Activated T-cell treated with anti-CD3 and anti-CD28 coated beads, Interleukin-2, amount 50 U/mL, for 24 hours (primary cell): ENCODE results near the gene IL15RA.
A peak's percentile ranks its signal among the peaks of the same experiment; 100 is the strongest.

ENCODE experiments used
- DNase-seq: peaks from one replicate; pipeline ENCODE4 v3.0.0-alpha.2; 2020
- H3K27ac Mint-ChIP-seq: 2 replicates; pipeline ENCODE4 v1.8.0; 2020; ENCODE audit warnings: mild to moderate bottlenecking, mixed read lengths
- H3K27me3 Mint-ChIP-seq: 2 replicates; pipeline ENCODE4 v1.8.0; 2020; ENCODE audit warnings: mixed read lengths
- H3K36me3 Mint-ChIP-seq: 2 replicates; pipeline ENCODE4 v1.8.0; 2020; ENCODE audit warnings: low read depth, mixed read lengths
- H3K4me1 Mint-ChIP-seq: 2 replicates; pipeline ENCODE4 v1.8.0; 2020; ENCODE audit warnings: low read depth, mixed read lengths
- H3K4me3 Mint-ChIP-seq: 2 replicates; pipeline ENCODE4 v1.8.0; 2020; ENCODE audit warnings: mild to moderate bottlenecking, moderate library complexity, mixed read lengths
- H3K9me3 Mint-ChIP-seq: 2 replicates; pipeline ENCODE4 v1.8.0; 2020; ENCODE audit warnings: mixed read lengths

The IL15RA gene, protein sequence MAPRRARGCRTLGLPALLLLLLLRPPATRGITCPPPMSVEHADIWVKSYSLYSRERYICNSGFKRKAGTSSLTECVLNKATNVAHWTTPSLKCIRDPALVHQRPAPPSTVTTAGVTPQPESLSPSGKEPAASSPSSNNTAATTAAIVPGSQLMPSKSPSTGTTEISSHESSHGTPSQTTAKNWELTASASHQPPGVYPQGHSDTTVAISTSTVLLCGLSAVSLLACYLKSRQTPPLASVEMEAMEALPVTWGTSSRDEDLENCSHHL

DNA sequence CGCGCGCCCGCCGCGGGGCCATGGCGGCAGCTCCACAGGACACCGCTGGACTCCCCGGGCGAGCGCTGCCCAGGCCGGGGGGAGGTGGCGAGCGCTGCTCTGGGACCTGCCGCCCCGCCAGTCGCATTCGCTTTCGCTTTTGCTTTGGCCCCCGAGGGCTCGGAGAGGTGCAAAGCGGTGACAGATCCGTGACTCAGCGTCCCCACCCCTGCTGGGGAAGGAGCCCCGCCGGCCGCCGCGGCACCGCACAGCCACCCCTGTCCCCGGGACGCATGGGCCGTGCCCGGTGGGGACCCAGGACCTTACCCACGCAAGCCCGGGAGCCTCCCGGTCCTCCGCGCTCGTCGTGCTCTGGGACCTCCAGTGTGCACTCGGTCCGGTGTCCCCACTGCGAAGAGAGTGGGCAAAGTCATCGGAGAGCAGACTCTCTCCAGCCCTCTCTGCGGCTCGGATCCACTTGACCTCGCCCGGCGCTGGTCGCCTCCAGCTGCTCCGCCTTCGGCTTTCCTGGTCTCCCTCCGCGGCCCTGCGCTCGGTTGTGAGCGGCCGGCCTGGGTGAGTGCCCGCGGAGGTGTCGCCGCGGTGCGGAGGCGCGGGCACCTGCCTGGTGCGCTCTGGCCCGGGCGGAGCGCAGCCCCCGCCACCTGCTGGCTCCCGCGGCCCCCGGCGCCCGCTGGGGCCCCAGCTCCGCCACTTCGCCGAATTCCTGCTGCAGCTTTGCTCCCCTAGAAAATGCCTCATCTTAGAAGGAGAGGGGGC lies at the start of gene IL15RA:
Gene IL15RA, minus strand, starts transcription at position 73 of the 759 bp plus-strand sequence. Its CDS starts 51 bp downstream, at position 22.
- Mint-ChIP-seq H3K36me3 (peaks cover 30% of the 10 kb centered on the region), H3K27me3 (no peaks in the 10 kb centered on the region), H3K4me1 (peaks cover 35% of the 10 kb centered on the region), H3K9me3 (no peaks in the 10 kb centered on the region), H3K4me3 (peak within 1 kb of the TSS; percentile 97), H3K27ac (peak within 1 kb of the TSS; percentile 98)
- DNase-seq = peak; percentile 93

DNA sequence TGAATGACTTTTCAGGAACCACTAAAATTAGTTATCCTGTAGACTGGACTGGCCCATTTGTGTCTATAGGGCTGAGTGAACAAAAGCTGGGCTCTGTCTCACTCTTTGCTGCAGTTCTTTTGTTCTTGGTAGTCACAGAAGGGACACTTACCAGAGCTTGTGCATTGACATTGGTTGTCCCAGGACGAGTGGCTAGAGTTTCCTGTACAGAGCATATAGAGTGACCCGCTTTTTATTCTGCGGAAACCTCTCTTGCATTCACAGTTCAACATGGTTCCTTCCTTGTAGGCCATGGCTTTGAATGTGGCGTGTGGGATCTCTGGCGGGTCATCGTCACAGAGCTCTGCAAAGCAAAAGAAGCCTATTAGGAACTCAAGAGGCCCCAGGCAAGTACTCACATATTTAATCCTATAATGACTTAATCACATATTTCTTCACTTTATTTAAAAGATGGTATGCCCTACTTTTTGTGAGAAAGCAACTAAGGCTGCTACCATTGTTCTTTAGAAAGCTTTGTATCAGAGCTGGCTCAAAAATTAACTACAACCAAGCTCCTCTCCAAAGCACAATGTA lies 48.4 kb upstream of the IL15RA start:
- no peak for DNase-seq
- peaks cover 97% of the 10 kb centered on the region for H3K36me3 Mint-ChIP-seq
- H3K4me3 Mint-ChIP-seq = no peak overlapping the region
- H3K27me3 Mint-ChIP-seq = no peaks in the 10 kb centered on the region
- H3K4me1 Mint-ChIP-seq = peaks cover 42% of the 10 kb centered on the region
- H3K9me3 Mint-ChIP-seq = peaks cover 6% of the 10 kb centered on the region
- H3K27ac Mint-ChIP-seq = peak overlapping the region; percentile 72

DNA sequence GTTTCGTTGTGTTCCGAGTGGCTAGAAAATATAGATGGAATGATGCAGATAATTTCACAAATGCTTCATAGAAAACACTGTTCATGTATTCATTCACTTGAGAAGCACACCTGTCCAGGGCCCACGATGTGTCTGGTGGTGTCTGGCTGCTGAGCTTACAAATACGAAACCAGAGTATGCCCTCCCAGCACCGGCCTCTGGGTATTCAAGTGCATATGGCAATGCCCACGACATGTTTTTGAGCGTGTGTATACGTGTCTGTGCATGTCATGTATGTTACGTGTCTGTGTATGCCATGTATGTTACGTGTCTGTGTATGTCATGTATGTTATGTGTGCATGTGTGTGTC lies 47.0 kb upstream of the IL15RA start:
- H3K27ac Mint-ChIP-seq = peak overlapping the region; percentile 57
- peaks cover 47% of the 10 kb centered on the region for H3K4me1 Mint-ChIP-seq
- peaks cover 97% of the 10 kb centered on the region for H3K36me3 Mint-ChIP-seq
- no peak overlapping the region for H3K4me3 Mint-ChIP-seq
- DNase-seq = no peak
- no peaks in the 10 kb centered on the region for H3K27me3 Mint-ChIP-seq
- no peaks in the 10 kb centered on the region for H3K9me3 Mint-ChIP-seq

DNA sequence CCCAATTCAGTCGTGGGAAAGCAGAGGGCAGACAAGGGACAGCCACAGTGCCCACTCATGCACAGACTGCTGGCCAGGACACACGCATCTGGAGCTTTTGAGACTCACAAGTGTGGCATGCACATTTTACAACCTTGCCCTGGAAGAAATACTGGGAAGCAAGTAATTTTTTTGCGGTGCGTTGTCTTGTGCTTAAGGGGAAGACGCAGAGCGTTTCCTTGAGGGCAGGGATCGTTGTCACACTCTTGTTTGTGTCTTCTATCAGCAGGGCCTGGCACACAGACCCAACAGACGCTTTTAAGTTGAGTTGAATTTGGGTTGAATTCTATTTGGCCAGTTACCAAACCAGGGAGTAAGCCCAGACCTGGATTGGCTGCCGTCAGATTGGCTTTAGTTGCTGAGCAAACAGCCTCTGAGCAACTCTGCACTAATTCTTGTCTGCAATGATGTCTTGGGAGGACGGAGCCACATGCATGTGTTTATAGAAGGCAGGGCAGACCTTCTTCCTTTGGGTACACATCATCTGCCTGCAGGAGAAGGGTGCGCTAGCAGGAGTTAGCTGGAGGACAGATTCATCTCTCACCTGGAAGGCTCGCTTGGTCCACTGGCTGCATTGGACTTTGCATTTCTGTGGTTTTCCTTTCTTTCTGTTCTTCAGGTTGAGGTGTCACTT lies 46.5 kb upstream of the IL15RA start:
- Mint-ChIP-seq H3K36me3 (peaks cover 98% of the 10 kb centered on the region), H3K27me3 (no peaks in the 10 kb centered on the region), H3K4me3 (no peak overlapping the region), H3K27ac (peak overlapping the region; percentile 82), H3K4me1 (peaks cover 52% of the 10 kb centered on the region), H3K9me3 (no peaks in the 10 kb centered on the region)
- DNase-seq = peak; percentile 23

DNA sequence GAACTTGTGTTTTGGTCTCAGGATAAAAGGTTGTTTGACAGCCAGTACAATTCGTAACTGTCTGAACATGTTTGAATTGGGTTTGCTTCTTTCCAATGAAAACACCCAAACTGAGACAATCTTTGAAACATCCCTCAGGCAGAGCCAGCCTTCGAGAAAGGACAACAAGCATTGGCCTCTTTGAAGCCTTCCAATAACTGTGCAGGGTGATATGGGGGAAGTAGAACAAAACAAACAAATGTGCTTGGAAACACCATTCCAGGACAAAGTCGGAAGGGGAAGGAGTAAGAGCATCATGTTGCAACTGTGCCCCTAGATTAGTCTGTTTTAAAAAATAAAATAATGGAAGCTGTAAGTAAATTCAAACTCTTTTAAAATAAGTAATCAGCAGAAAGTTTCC lies 45.3 kb upstream of the IL15RA start:
- Mint-ChIP-seq H3K9me3 (no peaks in the 10 kb centered on the region), H3K4me3 (no peak overlapping the region), H3K4me1 (peaks cover 52% of the 10 kb centered on the region), H3K27ac (peak overlapping the region; percentile 82), H3K27me3 (no peaks in the 10 kb centered on the region), H3K36me3 (peaks cover 98% of the 10 kb centered on the region)
- DNase-seq = no peak

DNA sequence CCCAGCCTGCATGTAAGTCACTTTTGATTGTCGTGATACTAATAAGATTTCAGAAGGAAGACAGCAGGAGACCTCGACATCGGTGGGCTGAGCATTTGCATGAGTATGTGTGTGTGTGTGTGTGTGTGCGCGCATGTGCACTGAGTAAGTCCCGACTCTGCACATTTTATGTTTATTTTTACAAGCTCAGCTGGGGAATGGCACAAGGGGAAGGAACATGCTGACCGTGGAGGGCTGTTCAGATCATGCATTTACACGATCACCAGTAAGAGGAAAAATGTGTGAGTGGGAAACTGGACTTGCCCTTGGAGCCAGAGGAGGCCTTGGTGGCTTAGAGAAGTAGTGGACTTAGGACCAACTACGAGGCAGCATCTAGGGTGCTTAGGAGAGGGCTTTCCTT lies 43.5 kb upstream of the IL15RA start:
- Mint-ChIP-seq H3K27me3 (no peaks in the 10 kb centered on the region), H3K4me3 (no peak overlapping the region), H3K9me3 (no peaks in the 10 kb centered on the region), H3K36me3 (peaks cover 100% of the 10 kb centered on the region), H3K4me1 (peaks cover 60% of the 10 kb centered on the region), H3K27ac (peak overlapping the region; percentile 47)
- no peak for DNase-seq

DNA sequence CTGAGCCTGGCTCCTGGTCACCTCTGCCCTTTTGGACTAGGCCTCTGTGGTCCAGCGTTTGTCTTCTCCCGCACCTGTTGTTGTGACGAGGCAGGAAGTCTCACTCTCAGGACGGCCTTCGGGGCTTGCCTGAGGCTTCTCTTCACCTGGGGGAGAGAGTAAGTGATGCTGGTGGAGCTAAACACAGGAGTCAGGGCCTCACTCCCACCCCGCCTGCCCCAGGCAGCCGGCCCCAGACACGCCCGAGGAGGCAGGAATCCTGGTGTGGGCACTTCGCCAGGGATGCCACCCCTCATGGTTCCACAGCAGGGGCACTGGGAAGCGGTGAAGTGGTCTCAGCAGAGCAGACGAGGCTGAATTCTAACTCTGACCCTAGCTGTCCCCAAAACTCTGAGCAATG lies 42.5 kb upstream of the IL15RA start:
- DNase-seq = no peak
- H3K4me1 Mint-ChIP-seq = peaks cover 70% of the 10 kb centered on the region
- peaks cover 100% of the 10 kb centered on the region for H3K36me3 Mint-ChIP-seq
- H3K27me3 Mint-ChIP-seq = no peaks in the 10 kb centered on the region
- H3K27ac Mint-ChIP-seq = peak overlapping the region; percentile 67
- no peak overlapping the region for H3K4me3 Mint-ChIP-seq
- H3K9me3 Mint-ChIP-seq = no peaks in the 10 kb centered on the region

DNA sequence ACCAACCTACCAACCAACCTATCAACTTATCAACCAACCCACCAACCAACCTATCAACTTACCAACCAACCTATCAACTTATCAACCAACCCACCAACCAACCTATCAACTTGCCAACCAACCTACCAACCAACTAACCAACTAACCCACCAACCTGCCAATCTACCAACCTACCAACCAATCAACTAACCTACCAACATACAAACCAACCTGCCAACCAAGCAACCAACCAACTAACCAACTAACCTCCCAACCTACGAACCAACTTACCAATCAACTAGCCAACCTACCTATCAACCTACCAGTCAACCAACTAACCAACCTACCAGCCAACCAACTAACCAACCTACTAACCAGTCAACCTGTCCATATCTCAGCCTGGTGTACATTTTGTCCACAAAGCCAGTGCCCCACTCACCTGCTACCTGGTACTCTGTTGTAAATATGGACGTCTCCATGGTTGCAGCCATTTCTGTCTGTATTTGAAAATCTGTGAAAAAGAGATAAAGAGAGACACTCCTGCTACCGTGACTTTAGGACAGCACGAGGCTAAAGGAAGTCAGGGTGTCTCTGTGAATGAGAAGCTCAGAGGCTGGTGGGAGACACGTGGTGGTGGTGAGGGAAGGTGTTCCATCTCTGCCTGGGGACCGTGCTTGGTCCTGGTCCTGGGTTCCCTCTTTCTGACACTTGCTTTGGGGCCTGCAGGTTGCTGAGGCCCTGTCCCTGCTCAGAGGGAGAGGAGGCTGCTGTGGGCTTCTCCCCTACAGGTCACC lies 41.9 kb upstream of the IL15RA start:
- Mint-ChIP-seq H3K4me3 (no peak overlapping the region), H3K27me3 (no peaks in the 10 kb centered on the region), H3K9me3 (no peaks in the 10 kb centered on the region), H3K4me1 (peaks cover 75% of the 10 kb centered on the region), H3K27ac (peak overlapping the region; percentile 67), H3K36me3 (peaks cover 100% of the 10 kb centered on the region)
- no peak for DNase-seq

DNA sequence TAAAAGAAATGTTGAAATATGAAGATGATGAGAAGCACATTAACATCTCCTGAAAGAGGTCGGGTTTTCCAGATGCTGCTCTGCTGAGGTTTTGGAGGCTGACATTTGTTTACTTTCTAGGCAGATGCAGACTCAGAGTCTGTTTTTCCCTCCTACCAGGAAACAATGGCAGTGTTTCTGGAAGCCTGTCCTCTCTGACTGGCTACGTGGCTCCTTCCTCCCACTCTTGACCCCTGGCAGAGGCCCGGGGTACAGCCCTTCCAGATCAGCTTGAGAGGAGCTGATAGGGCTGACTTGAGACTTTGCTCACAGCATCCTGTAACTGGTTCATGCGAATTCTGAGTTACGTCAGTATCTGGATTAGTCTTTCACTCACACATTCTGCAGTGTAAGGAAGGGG lies 41.1 kb upstream of the IL15RA start:
- no peak overlapping the region for H3K4me3 Mint-ChIP-seq
- no peaks in the 10 kb centered on the region for H3K27me3 Mint-ChIP-seq
- no peak for DNase-seq
- peaks cover 99% of the 10 kb centered on the region for H3K36me3 Mint-ChIP-seq
- no peaks in the 10 kb centered on the region for H3K9me3 Mint-ChIP-seq
- peaks cover 76% of the 10 kb centered on the region for H3K4me1 Mint-ChIP-seq
- peak overlapping the region; percentile 67 for H3K27ac Mint-ChIP-seq

DNA sequence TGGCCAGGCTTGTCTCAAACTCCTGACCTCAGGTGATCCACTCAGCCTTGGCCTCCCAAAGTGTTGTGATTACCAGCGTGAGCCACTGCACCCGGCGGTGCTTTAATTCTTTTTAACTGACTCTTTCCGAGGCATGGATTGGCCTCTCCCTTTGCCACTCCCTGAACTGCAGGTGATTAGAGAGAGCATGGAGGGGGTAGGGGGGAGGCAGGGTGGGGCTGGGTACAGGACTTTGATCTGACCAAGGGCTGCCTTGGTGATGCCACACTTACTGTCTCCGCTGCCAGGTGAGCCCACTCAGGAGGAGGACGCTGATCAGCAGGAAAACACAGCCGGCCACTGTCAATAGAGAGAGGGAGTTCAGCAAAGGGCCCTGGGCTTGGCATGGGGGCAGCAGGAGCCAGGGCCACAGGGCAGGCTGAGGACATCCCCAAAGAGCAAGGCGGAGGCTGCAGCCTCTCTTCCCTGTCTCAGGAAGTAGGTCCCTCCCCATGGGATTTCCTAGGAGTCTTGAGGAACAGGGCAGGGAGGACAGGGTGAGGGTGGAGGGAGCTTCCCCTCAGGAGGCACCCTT lies 40.5 kb upstream of the IL15RA start:
- peak overlapping the region; percentile 88 for H3K27ac Mint-ChIP-seq
- H3K4me1 Mint-ChIP-seq = peaks cover 79% of the 10 kb centered on the region
- DNase-seq = no peak
- H3K36me3 Mint-ChIP-seq = peaks cover 99% of the 10 kb centered on the region
- H3K9me3 Mint-ChIP-seq = no peaks in the 10 kb centered on the region
- H3K4me3 Mint-ChIP-seq = no peak overlapping the region
- H3K27me3 Mint-ChIP-seq = no peaks in the 10 kb centered on the region

DNA sequence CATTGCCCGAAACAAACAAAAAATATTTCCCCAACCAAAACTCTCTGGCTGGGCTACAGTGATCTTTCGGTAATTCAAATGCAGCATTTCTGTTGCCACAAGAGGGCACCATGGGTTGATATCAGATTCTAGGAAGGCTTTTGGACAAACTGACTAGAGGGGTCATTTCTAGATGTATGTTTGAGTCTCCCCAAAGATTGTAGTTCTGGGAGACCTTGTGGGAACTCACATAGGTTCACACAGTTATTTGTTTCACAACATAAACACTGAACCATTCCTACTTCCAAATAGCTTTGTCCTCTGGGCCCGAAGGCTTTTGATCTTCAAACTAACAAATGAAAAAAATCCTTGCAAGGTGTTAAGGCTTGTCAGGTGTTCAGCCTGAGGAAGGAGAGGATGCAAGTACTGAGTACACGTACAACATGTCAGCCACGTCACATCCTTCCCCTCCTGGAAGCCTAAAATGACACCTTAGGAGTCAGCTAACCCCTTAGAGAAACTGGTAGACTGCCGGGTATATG lies 37.0 kb upstream of the IL15RA start:
- DNase-seq = no peak
- H3K27ac Mint-ChIP-seq = peak overlapping the region; percentile 86
- peak overlapping the region; percentile 30 for H3K4me3 Mint-ChIP-seq
- H3K9me3 Mint-ChIP-seq = no peaks in the 10 kb centered on the region
- H3K36me3 Mint-ChIP-seq = peaks cover 83% of the 10 kb centered on the region
- no peaks in the 10 kb centered on the region for H3K27me3 Mint-ChIP-seq
- peaks cover 80% of the 10 kb centered on the region for H3K4me1 Mint-ChIP-seq

DNA sequence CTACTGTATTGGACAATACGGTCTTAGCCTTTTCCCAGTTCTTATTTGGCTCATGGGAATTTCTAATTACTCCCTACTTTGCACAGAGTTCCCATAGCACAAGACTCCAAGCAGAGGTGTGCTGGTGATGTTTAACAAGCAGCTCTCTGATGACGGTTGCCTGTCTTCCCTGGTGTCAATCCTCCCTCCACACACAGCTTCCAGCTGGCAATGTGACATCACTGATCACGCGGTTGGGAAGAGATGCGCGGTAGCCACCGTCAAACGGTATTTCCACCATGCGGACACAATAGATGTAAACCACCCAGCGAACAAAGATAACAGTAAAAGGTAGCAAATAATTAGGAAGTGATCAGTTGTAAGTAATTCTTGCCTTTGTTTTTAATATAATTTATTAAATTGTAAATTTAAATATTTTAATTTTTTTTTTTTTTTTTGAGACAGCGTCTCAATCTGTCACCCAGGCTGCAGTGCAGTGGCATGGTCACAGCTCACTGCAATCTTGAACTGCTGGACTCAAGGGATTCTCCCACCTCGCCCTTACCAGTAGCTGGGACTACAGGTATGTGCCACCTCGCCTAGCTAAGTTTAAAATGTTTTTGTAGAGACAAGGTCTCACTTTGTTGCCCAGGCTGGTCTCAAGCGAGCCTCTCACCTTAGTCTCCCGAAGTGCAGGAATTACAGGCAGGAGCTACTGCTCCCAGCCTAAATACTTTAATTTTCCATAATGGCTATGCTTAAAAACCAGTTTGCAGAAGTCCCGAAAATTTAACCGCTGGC lies 36.3 kb upstream of the IL15RA start:
- Mint-ChIP-seq H3K4me3 (no peak overlapping the region), H3K27ac (peak overlapping the region; percentile 86), H3K27me3 (no peaks in the 10 kb centered on the region), H3K4me1 (peaks cover 78% of the 10 kb centered on the region), H3K36me3 (peaks cover 79% of the 10 kb centered on the region), H3K9me3 (no peaks in the 10 kb centered on the region)
- no peak for DNase-seq
